OCI-M2 (cell line): ENCODE measurements around the gene CD6.

ENCODE experiments used
- DNase-seq: peaks from one replicate; lab custom pipeline; 2025; ENCODE audit not compliant: unreplicated experiment; lab: John Stamatoyannopoulos, UW

Gene CD6

DNA sequence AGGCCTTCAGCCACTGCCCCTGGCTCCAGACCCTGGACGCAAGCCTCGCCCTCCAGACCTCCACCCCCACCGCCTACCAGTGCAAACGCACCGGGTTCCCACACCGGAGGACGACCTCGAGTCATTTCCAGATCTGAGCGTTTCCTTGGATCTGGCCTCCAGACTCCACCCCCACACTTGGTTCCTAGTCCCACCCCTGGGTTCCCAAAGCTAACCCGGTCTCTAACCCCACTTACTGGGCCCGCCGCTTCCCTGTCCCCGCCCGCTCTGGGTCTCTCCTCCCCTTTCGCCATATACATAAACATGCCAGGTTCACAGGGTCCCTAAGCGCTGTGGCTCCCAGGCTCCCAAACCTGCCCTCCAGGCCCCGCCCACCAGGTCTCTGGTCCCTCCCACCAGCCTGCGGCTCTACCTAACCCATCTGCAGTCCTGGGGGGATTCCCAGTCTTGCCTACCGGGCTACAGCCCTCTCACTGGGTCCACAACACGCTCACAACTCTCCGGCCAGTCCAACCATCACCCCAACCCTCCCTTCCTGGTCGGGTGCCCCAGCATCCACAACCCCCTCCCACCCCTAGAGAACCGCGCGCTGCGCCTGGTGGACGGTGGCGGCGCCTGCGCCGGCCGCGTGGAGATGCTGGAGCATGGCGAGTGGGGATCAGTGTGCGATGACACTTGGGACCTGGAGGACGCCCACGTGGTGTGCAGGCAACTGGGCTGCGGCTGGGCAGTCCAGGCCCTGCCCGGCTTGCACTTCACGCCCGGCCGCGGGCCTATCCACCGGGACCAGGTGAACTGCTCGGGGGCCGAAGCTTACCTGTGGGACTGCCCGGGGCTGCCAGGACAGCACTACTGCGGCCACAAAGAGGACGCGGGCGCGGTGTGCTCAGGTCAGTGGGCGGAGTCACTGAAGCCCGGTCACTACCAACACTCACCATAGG lies 36.7 kb downstream of the CD6 start:
- DNase-seq: no peak

DNA sequence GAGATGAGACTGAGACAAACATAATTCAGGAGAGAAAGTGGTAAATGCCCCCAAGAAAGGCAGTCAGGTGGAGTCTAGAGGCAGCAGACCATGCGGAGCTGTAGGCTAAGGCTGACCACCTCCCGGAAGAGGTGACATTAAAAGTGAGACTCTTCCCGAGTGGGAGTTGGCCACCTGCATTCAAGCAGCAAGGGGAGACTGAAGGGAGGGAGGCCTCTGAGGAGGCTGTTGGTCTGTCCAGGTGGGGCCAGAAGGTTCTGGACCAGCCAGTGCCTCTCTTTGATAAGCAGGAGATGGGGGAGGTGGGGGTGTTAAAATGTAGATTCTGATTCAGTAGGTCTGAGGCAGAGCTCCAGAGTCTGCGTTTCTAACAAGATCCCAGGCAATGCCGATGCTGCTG lies 37.5 kb downstream of the CD6 start:
- DNase-seq: no peak

DNA sequence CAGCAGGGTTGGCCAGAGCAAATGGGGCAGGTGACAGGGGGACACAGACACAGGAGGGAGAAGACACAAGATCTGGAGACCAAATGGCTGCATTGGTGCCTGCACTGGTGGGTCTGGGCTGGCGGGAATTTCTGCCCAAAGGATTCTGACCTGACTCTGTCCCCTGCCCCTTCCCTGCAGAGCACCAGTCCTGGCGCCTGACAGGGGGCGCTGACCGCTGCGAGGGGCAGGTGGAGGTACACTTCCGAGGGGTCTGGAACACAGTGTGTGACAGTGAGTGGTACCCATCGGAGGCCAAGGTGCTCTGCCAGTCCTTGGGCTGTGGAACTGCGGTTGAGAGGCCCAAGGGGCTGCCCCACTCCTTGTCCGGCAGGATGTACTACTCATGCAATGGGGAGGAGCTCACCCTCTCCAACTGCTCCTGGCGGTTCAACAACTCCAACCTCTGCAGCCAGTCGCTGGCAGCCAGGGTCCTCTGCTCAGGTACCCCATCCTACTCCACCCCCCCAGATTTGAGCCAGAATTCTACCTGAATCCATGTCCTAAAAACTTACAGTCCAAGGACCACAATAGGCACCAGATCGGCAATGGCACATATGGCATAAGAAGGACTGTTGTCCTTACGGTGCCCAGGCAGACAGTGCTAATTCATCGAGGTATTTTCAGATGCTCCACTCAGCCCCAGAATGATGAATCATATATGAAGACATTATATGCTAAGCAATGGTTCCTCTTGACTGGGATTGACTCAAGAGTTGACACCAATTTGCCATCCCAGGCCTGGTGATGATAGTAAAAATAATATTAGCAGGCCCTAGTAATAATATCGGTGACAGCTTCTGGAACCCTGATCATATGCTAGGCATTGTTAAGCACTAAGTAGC lies 38.2 kb downstream of the CD6 start:
- no peak for DNase-seq

DNA sequence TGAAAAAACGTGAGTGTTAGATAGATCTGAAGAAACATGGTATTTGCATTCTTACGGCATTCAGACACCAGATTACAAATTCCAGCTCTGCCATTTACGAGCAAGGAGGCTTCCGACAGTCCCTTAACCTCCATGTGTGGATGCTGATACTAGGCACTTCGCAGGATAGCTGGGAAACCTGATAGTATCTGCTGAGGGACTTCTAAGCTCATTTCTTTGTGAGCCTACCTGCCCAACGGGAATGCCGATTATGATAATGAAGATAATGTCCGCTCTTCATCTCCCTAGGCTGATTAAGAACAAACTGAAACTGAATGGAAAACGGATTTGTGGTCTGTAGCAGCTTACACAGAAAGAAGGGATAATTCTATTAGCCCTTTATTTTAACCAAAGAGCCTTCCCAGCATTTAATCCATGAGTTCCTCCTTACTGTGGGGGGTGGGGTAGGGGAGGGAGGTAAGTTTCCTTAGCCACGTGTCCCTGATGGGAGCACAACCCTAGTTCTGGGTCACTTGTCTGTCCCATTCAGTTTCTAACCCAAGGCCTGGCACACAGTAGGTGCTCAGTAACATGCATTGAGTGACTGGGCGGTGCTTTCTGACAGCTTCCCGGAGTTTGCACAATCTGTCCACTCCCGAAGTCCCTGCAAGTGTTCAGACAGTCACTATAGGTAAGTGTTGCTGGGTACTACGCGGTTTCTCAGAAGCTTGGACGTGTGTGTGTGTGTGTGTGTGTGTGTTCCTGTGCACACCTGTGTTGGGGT lies 39.2 kb downstream of the CD6 start:
- DNase-seq: no peak

GRCh38 chr11:61011229-61011870 lies 39.9 kb downstream of the CD6 start:
- no peak for DNase-seq

- DNase-seq: no peak
These were observed 40.7 kb downstream of the CD6 start for GRCh38 chr11:61011950-61012736.

DNA sequence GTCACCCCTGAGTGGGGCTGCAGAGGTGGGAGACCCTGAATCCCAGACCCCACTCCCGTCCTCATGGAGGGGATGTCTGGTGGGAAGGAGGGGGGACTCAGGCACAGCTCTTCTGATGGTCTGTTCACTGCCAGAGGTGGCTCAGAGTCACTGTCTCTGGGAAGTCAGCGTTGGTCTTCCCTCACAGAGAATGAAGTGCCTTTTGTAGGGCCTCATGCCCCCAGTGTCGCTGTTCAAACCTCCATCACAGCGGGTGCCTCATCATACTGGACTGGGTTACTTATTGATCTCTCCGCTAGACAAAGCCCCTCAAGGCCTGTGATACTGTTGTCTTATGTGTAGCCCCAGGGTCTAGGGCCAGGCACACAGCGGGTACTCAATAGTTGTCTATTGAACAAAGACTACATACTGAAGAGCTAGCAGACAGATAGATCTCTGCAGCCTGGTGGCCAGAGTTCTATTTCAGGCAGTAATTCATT lies 41.3 kb downstream of the CD6 start:
- DNase-seq: no peak

DNA sequence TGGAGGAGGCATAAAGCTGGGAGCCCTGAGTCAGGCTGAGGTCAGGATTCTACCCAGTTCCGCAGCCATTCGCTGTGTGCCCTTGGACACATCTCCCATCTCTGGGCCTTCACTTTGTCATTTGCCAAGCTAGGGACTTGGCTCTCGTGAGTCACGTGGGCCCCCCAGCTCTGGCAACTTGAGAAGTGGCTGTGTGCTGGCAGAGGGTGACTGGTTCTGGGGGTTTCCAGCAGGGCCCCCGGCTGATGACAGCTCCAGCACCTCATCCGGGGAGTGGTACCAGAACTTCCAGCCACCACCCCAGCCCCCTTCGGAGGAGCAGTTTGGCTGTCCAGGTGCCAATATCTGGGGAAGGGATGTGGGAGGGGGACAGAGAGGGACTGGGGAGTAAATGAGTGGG lies 46.6 kb downstream of the CD6 start:
- DNase-seq: no peak

GRCh38 chr11:61019037-61019831 lies 47.8 kb downstream of the CD6 start:
- no peak for DNase-seq

DNA sequence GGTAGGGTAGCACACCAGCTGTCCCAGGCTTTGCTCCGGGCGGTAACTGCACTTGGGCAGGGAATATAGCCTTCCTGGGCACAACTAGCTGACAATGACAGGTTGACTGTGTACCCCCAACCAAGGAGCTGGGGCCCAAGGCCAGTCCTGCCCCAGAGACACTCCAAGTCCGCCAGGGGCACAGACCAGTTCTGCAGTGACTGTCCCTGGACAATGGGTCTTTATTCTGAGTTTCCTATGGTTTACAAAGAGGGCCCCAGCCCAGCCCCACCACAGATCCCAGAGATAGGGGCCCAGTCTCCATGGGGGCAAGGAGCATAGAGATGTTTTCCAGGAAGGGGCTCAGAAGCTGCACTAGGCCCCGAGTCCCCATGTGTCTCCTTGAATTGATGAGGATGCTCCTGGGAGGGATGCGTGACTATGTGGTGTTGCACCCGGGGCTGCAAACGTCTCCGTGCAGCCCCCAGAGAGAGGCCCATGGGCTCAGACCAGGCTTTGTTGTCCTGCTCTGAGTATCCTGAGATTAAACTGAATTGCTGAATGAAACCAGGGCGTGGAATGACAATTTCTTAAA lies 48.4 kb downstream of the CD6 start:
- DNase-seq: no peak

- DNase-seq: no peak
These were observed 49.2 kb downstream of the CD6 start for GRCh38 chr11:61020551-61021235.

- no peak for DNase-seq
These were observed 50.3 kb downstream of the CD6 start for GRCh38 chr11:61021661-61022212.

DNA sequence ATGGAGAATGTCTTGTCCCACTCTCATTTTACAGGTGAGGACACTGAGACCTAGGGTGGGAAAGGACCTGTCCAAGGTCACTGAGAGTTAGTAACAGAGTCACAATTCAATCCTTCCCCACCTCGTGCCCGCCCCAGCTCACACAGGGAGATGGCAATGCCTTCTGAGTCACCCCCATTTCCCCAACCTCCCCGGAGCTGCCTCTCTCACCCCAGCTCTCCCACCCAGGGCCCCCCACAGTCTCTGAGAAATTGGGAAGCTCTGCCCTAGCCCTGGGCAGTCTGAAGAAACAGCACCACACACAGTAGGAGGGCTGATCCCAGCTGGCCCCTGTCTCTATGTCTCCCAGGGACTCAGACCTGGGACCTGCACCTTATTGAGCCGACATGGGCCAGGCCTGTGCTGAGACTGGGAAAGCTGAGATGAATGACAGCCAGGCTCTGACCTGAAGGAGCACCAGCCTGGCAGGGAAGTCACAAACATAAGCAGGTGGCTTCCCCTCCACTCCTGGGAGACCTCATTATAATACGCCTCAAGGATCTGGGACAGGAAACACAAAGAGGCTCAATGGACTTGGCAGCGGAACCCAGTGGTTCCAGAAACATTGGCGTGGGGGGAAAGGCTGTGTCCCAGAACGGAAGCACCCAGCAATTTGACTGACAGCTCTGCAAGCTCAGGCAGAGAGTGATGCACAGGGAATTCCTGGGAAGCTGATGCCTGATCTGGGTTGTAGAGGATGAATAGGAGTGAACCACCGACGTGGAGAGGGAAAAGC lies 51.0 kb downstream of the CD6 start:
- DNase-seq: no peak

DNA sequence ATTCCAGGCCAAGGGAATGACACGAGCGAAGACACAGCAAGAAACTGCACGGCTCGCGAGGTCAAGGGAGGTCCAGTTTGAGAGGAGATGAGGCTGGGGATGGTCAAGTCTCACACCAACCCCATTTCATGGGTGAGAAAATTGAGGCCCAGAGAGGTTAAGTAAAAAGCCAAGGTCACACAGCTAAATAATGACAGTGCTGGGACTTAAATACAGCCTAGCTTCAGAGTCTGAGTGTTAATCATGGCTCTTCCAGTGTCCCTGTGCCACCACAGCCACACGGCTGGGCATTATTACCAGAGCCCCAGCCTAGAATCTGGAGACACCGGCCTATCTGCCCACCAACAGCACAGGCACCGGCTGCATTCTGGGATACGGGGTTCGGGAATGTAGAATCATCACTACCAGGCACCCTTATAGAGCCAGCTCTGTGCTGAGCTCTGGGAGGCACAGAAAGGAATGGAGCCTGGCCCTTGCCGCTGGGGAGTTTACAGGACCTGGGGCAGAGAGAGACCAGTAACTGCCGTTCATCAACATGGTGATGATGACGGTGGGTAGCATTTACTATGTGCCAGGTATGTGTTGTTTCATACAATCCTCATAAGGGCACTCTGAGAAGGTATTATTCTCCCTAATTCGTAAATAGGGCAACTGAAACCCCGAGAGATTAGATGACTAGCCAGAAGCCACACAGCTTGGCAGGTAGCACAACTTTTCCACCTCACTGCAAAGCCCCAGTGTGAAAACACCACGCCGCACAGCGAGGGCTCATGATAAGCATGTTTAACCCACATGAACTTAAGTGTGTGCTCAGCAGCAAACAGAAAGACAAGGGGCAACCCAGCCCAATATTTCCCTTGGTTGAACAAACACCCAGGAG lies 51.8 kb downstream of the CD6 start:
- DNase-seq: no peak

DNA sequence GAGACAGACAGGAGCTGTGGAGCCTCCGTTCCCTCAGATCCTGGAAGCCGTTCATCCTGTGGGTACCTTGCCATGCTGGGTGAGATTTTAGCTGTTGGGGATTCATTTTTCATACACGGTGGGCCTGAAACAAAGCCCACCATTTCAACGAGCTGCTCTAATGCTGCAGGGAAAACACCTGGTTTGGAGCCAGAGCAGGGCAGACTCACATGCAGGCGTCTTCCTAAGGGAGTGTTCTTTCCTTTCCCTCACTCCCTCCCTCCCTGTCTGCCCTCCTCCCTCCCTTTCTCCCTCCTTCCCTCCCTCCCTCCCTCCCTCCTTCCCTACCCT lies 52.5 kb downstream of the CD6 start:
- DNase-seq: no peak
